HepG2 (cell line): ENCODE data around the gene RNF213. TPM values are rescaled to one million over a fixed set of nuclear protein-coding genes. Genes with fewer than 3 reads are reported as not detected.

Experiments used
- ATAC-seq: fragments of 200-7000 bp; cut with Tn5 transposase; 3 replicates; pipeline ENCODE4 v1.9.1; 2020; ENCODE audit warnings: mild to moderate bottlenecking, moderate library complexity
- BruUV-seq: library from RNA; stranded (reverse); fragments of 400-500 nt; replicated peaks from 2 replicates; lab custom pipeline; 2021; lab: Mats Ljungman, UMichigan
- CTCF ChIA-PET: fragments of 300-600 bp; formaldehyde crosslinking; extraction: SDS; loops from one replicate; lab custom pipeline; 2021; ENCODE audit warnings: low total read pairs, inconsistent platforms, low intra/inter-chr PET ratio; lab: Yijun Ruan, JAX
- POLR2A ChIA-PET: fragments of 350-600 bp; sonication (Branson Sonifier 250); formaldehyde crosslinking; loops from one replicate; lab custom pipeline; 2020; ENCODE audit warnings: antibody characterized with exemption, inconsistent platforms; lab: Yijun Ruan, JAX
- DNase-seq: peaks from one replicate; pipeline ENCODE4 v3.0.0-alpha.2; 2015; ENCODE audit warnings: low spot score
- FAIRE-seq: peaks from 3 replicates; lab custom pipeline; 2011; peaks lifted over from hg19 to GRCh38; lab: Jason Lieb, UNC
- H2AFZ ChIP-seq: one replicate; pipeline ENCODE4 v1.6.1; 2011; ENCODE audit warnings: low read length, inconsistent platforms
- H3K27ac ChIP-seq: fragments of 300-600 bp; 3 replicates; pipeline ENCODE4 v1.8.0; 2011; ENCODE audit warnings: mixed run types, mild to moderate bottlenecking, mixed read lengths, low read length, inconsistent platforms; ENCODE audit not compliant: insufficient read depth; ENCODE audit errors: extremely low read length
- H3K27me3 ChIP-seq, 2 experiments: fragments of 200-600 bp in 1 of 2; 2 replicates in 1 of 2; 3 replicates in 1 of 2; pipeline versions ENCODE4 v1.6.0 to v1.8.0; 2011; ENCODE audit warnings: low read length in 2 of 2, mild to moderate bottlenecking in 2 of 2, moderate library complexity in 2 of 2, inconsistent platforms in 1 of 2; ENCODE audit not compliant: insufficient read depth in 2 of 2, control insufficient read depth in 1 of 2
- H3K36me3 ChIP-seq, 2 experiments: fragments of 200-600 bp in 1 of 2; replicated peaks in 1 of 2; 2 replicates in 1 of 2; 3 replicates in 1 of 2; pipeline versions ENCODE4 v1.5.1 to v1.8.0; 2011; ENCODE audit warnings: low read length in 2 of 2, inconsistent platforms in 1 of 2; ENCODE audit not compliant: insufficient read depth in 2 of 2, control insufficient read depth in 1 of 2
- H3K4me1 ChIP-seq: 2 replicates; pipeline ENCODE4 v1.5.1; 2012; ENCODE audit warnings: low read length, inconsistent platforms; ENCODE audit not compliant: insufficient read depth
- H3K4me2 ChIP-seq: 2 replicates; pipeline ENCODE4 v1.6.0; 2011; ENCODE audit warnings: low read depth, low read length, inconsistent platforms
- H3K4me3 ChIP-seq, 3 experiments: fragments of 200-600 bp in 1 of 3; sonication (generic), shearing (Covaris generic) in 1 of 3; replicated peaks in 1 of 3; 2 replicates each; pipeline ENCODE4 v1.5.1; 2011 to 2016; ENCODE audit warnings: low read length in 3 of 3, inconsistent platforms in 2 of 3, low read depth in 2 of 3, mild to moderate bottlenecking in 2 of 3, control low read depth in 1 of 3, mixed read lengths in 1 of 3; ENCODE audit not compliant: insufficient read depth in 1 of 3
- H3K79me2 ChIP-seq: one replicate; pipeline ENCODE4 v1.6.1; 2011; ENCODE audit warnings: low read length, inconsistent platforms; ENCODE audit not compliant: insufficient read depth
- H3K9ac ChIP-seq: 2 replicates; pipeline ENCODE4 v1.6.0; 2011; ENCODE audit warnings: mild to moderate bottlenecking, low read depth, low read length, inconsistent platforms; ENCODE audit not compliant: insufficient read depth
- H3K9me3 ChIP-seq: 2 replicates; pipeline ENCODE4 v1.5.1; 2012; ENCODE audit warnings: mild to moderate bottlenecking, low read length
- H4K20me1 ChIP-seq: 2 replicates; pipeline ENCODE4 v1.6.0; 2011; ENCODE audit warnings: inconsistent platforms, mild to moderate bottlenecking, low read length, moderate library complexity; ENCODE audit not compliant: insufficient read depth
- FLYWCH1 ChIP-seq: sonication (generic); formaldehyde crosslinking; IDR thresholded peaks from 2 replicates; pipeline ENCODE4 v1.8.1; 2023; ENCODE audit warnings: mild to moderate bottlenecking, missing genetic modification reagents
- JUND ChIP-seq: sonication (generic); formaldehyde crosslinking; IDR thresholded peaks from 2 replicates; pipeline ENCODE4 v1.8.0; 2022; ENCODE audit warnings: mild to moderate bottlenecking, missing genetic modification reagents
- TOPORS ChIP-seq: sonication (generic); formaldehyde crosslinking; IDR thresholded peaks from 2 replicates; pipeline ENCODE4 v1.8.0; 2023; ENCODE audit warnings: mild to moderate bottlenecking, missing genetic modification reagents
- ZFP62 ChIP-seq: sonication (generic); formaldehyde crosslinking; IDR thresholded peaks from 2 replicates; pipeline ENCODE4 v1.4.0; 2020; ENCODE audit warnings: missing genetic modification reagents
- ZNF7 ChIP-seq: IDR thresholded peaks from 2 replicates; pipeline ENCODE4 v1.6.1; 2016; ENCODE audit warnings: missing biosample characterization, missing genetic modification reagents
- WGBS: methylation state at CpG from one replicate; pipeline ENCODE4 v1.1.6; 2017; ENCODE audit warnings: low lambda C conversion rate; 5-methylcytosine and 5-hydroxymethylcytosine counted together
- in situ Hi-C: cut with HindIII; loops from 2 replicates; pipeline ENCODE4 v1.10.0; 2017; ENCODE audit warnings: low pct_unique_long_range_greater_than_20kb; ENCODE audit not compliant: extremely low pct_ligation_motif_present
- intact Hi-C: fragments of 100-400 bp; cut with micrococcal nuclease; formaldehyde crosslinking; loops from one replicate; pipeline ENCODE4 v1.10.0; 2022; ENCODE audit not compliant: unreplicated experiment
- polyA plus RNA-seq, 8 experiments: library from polyadenylated mRNA; depleted of rRNA in 3 of 8; stranded (reverse) in 7 of 8; unstranded in 1 of 8; fragments of >200 nt; fragmentation: Illumina TruSeq in 4 of 8; extraction: Trizol in 4 of 8; gene quantifications; 2 replicates each; pipeline versions ENCODE4 v1.2.1 to v1.2.3, GENCODE V29; 2011 to 2016; ENCODE audit warnings: low read depth in 4 of 8, missing spikeins in 1 of 8, mixed read lengths in 1 of 8; ENCODE audit not compliant: insufficient read depth in 1 of 8
- total RNA-seq, 5 experiments: library from RNA; depleted of rRNA; stranded (reverse); fragments of >200 nt; fragmentation: Illumina TruSeq; extraction: Trizol; gene quantifications; 2 replicates each; pipeline ENCODE4 v1.2.3, GENCODE V29; 2016; ENCODE audit warnings: low read depth in 1 of 5
- TF ChIP-seq, protein P1 (sequence below): sonication (generic); formaldehyde crosslinking; IDR thresholded peaks from 2 replicates; pipeline ENCODE4 v1.4.0; 2020; ENCODE audit warnings: missing genetic modification reagents
- TF ChIP-seq, protein P2 (sequence below): sonication (generic); formaldehyde crosslinking; conservative IDR thresholded peaks from 2 replicates; pipeline ENCODE4 v1.4.0; 2020; ENCODE audit warnings: missing genetic modification reagents
- TF ChIP-seq, protein P3 (sequence below): IDR thresholded peaks from 2 replicates; pipeline ENCODE4 v1.6.1; 2016; ENCODE audit warnings: missing genetic modification reagents, missing compliant biosample characterization

RNF213 gene
- total and polyA plus RNA-seq, 2 of the 13 experiments (the other 11 are each of a cell fraction or from before 2014, with no cell fraction given): 38.6 to 38.7 TPM

DNA sequence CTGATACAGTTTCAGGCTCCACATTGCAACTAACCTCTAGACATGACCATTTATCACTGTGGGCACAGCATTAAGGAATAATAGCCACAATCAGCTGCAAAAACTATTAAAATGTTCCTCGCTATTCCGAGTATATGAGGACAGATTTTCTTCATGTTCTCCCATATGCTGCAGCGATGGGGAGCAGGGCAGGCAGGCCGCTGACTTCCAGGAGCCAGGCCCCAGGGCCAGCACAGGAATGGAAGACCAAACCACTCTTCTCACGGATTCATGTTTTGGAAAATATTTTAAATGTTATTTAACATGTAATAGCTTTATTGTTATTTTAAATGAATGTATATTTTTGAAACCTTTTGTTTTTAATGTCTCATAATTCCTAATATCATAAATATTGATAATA, 110.5 kb downstream of the RNF213 start:
- no peak overlapping the region for H3K4me3 ChIP-seq
- TSS peak; percentile 34 for BruUV-seq
- ATAC-seq (no peak), DNase-seq (no peak), FAIRE-seq (no peak)
- H3K27ac ChIP-seq: no peak overlapping the region
- no peaks in the 10 kb centered on the region for H3K4me1 ChIP-seq
- ChIA-PET POLR2A (no interaction called here), CTCF (no interaction called here)
- no peak overlapping the region for H3K9ac ChIP-seq
- H2AFZ ChIP-seq: no peak overlapping the region
- intact Hi-C loops: no loop called here
- peaks cover 20 to 56% of the 10 kb centered on the region in 2 experiments for H3K36me3 ChIP-seq
- H3K79me2 ChIP-seq: no peaks in the 10 kb centered on the region
- WGBS: 91% methylated on average over 5 of the region's 5 CpGs
- in situ Hi-C loops: no loop called here
- H3K4me2 ChIP-seq: no peak overlapping the region
- H3K27me3 ChIP-seq: no peaks in the 10 kb centered on the region
- no peaks in the 10 kb centered on the region for H3K9me3 ChIP-seq
- H4K20me1 ChIP-seq: no peaks in the 10 kb centered on the region
- TF ChIP-seq, protein P1, sequence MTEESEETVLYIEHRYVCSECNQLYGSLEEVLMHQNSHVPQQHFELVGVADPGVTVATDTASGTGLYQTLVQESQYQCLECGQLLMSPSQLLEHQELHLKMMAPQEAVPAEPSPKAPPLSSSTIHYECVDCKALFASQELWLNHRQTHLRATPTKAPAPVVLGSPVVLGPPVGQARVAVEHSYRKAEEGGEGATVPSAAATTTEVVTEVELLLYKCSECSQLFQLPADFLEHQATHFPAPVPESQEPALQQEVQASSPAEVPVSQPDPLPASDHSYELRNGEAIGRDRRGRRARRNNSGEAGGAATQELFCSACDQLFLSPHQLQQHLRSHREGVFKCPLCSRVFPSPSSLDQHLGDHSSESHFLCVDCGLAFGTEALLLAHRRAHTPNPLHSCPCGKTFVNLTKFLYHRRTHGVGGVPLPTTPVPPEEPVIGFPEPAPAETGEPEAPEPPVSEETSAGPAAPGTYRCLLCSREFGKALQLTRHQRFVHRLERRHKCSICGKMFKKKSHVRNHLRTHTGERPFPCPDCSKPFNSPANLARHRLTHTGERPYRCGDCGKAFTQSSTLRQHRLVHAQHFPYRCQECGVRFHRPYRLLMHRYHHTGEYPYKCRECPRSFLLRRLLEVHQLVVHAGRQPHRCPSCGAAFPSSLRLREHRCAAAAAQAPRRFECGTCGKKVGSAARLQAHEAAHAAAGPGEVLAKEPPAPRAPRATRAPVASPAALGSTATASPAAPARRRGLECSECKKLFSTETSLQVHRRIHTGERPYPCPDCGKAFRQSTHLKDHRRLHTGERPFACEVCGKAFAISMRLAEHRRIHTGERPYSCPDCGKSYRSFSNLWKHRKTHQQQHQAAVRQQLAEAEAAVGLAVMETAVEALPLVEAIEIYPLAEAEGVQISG: no peak
- no peak for TF ChIP-seq ZNF7 (CRISPR knock-in tag)
- TF ChIP-seq, all 625 proteins: peak for 0

DNA sequence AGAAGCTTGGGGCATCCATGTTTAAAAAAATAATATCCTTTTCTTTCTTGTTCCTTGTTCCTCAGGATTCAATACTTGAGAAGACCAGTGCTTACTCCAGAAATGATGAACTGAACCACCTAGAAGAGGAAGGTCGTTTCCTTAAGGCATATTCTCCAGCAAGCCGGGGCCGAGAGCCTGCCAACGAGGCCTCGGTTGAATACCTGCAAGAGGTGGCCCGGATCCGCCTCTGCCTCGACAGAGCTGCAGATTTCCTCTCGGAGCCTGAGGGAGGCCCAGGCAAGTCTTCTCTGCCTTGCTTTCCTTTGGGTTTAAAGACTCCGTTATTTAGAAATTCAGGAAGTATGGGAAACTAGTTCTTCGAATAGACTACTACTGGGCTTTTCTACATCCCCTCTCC, 111.8 kb downstream of the RNF213 start:
- H2AFZ ChIP-seq: no peak overlapping the region
- CTCF ChIA-PET: no interaction called here
- H4K20me1 ChIP-seq: no peaks in the 10 kb centered on the region
- no peak overlapping the region for H3K4me3 ChIP-seq
- ATAC-seq (no peak), FAIRE-seq (no peak), DNase-seq (no peak)
- no peak overlapping the region for H3K4me2 ChIP-seq
- BruUV-seq: no TSS peak
- no peaks in the 10 kb centered on the region for H3K9me3 ChIP-seq
- intact Hi-C loops (no loop called here), in situ Hi-C loops (no loop called here)
- no peaks in the 10 kb centered on the region for H3K27me3 ChIP-seq
- TF ChIP-seq TOPORS: no peak
- TF ChIP-seq, protein P2, sequence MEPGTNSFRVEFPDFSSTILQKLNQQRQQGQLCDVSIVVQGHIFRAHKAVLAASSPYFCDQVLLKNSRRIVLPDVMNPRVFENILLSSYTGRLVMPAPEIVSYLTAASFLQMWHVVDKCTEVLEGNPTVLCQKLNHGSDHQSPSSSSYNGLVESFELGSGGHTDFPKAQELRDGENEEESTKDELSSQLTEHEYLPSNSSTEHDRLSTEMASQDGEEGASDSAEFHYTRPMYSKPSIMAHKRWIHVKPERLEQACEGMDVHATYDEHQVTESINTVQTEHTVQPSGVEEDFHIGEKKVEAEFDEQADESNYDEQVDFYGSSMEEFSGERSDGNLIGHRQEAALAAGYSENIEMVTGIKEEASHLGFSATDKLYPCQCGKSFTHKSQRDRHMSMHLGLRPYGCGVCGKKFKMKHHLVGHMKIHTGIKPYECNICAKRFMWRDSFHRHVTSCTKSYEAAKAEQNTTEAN (CRISPR knock-in tag): no peak
- no peak for TF ChIP-seq ZFP62 (CRISPR knock-in tag)
- TF ChIP-seq FLYWCH1 (CRISPR knock-in tag): no peak
- TF ChIP-seq, protein P3, sequence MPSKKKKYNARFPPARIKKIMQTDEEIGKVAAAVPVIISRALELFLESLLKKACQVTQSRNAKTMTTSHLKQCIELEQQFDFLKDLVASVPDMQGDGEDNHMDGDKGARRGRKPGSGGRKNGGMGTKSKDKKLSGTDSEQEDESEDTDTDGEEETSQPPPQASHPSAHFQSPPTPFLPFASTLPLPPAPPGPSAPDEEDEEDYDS (CRISPR knock-in tag): no peak
- TF ChIP-seq JUND (CRISPR knock-in tag): no peak
- POLR2A ChIA-PET: no interaction called here
- no peaks in the 10 kb centered on the region for H3K4me1 ChIP-seq
- H3K79me2 ChIP-seq: no peaks in the 10 kb centered on the region
- H3K36me3 ChIP-seq: peaks cover 29 to 66% of the 10 kb centered on the region in 2 experiments
- WGBS: 90% methylated on average over 9 of the region's 11 CpGs
- no peak overlapping the region for H3K27ac ChIP-seq
- no peak overlapping the region for H3K9ac ChIP-seq
